ENCODE data around the gene LRRK1.

- TF ChIP-seq POLR2A (IDR thresholded peaks at IDR 0.05; ENCODE audit: low read length) = no peak
- no peak for TF ChIP-seq GATA1 (IDR thresholded peaks at IDR 0.05; ENCODE audit: low read depth, low read length)
These were observed 13.7 kb downstream of the LRRK1 start for GRCh38 chr15:100932676-100933348.
